ENCODE results near the gene ABTB1.

DNA sequence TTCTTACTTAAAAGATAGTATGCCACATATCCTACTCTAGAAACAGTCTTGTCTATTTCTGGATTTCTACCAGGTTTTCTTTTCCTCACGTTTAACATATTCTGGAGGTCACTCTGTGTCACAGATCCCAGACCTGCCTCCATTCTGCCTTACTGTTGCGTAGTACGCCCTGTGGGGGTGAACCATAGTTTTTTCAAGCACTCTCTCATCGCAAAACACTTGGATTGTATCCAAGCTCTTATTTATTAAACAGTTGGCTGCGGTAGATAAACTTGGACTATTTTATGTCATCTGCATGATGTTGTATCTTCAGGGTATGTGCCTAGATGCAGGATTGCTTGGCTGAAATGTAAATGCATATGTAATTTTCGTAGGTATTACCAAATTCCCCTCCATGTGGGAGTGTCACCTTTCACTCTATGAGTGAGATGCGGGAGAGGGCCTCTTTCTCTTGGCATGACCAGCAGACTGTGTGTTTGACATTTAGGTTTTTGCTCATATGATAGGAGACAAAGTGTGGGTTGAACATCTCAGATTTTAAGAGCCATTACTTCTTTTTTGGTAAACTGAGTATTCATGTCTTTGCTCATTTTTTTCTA is 55.8 kb downstream of the ABTB1 start:
- TF ChIP-seq, protein P1, sequence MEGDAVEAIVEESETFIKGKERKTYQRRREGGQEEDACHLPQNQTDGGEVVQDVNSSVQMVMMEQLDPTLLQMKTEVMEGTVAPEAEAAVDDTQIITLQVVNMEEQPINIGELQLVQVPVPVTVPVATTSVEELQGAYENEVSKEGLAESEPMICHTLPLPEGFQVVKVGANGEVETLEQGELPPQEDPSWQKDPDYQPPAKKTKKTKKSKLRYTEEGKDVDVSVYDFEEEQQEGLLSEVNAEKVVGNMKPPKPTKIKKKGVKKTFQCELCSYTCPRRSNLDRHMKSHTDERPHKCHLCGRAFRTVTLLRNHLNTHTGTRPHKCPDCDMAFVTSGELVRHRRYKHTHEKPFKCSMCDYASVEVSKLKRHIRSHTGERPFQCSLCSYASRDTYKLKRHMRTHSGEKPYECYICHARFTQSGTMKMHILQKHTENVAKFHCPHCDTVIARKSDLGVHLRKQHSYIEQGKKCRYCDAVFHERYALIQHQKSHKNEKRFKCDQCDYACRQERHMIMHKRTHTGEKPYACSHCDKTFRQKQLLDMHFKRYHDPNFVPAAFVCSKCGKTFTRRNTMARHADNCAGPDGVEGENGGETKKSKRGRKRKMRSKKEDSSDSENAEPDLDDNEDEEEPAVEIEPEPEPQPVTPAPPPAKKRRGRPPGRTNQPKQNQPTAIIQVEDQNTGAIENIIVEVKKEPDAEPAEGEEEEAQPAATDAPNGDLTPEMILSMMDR (conservative IDR thresholded peaks at IDR 0.05; ENCODE audit: low read depth, low read length): no peak
- TF ChIP-seq EZH2 (IDR thresholded peaks at IDR 0.05; ENCODE audit: low read length, unreplicated experiment) (no peak), EZH2phosphoT487 (IDR thresholded peaks at IDR 0.05; ENCODE audit: borderline replicate concordance, low read length) (no peak)
